Measurements from ENCODE around the gene SLC25A40. TPM values are rescaled to one million over a fixed set of nuclear protein-coding genes. Genes with fewer than 3 reads are reported as not detected.
A peak's percentile ranks its signal among the peaks of the same experiment; 100 is the strongest.
"Not testable (repeated sequence)": the region's sequence is repeated elsewhere in the genome, so short reads cannot be mapped to it uniquely, and the experiment has no call there.

SLC25A40 gene
- total and polyA plus RNA-seq, 4 experiments from 2014 or later, result 14.6 to 29.8 (median 21.8) TPM

- Histone ChIP-seq H3K4me3 (ENCODE audit: low read length in 2 of 2) (no peak overlapping the region), H3K27me3 (ENCODE audit: insufficient read depth, low read length) (no peaks in the 10 kb centered on the region), H3K36me3 (ENCODE audit: insufficient read depth, low read length) (no peaks in the 10 kb centered on the region), H3K27ac (ENCODE audit: low read depth, low read length) (no peak overlapping the region), H3K9me3 (ENCODE audit: control insufficient read depth in 1 of 2, low read length in 2 of 2) (no peaks in the 10 kb centered on the region), H3K4me1 (ENCODE audit: insufficient read depth, low read length) (peaks cover 19% of the 10 kb centered on the region)
- H3K27ac Mint-ChIP-seq, result no peak overlapping the region
- intact Hi-C loops (cut with micrococcal nuclease), result no loop called here
- peaks cover 46 to 50% of the 10 kb centered on the region in 2 donors for H3K36me3 Mint-ChIP-seq
- no peak for DNase-seq
- CTCF ChIA-PET (ENCODE audit: partially characterized antibody), result interaction anchor here (1.0 kb wide), 1 partner anchor 46 kb away, joined by 3 read pairs; no protein-coding TSS in a partner anchor
- POLR2A ChIA-PET (ENCODE audit: partially characterized antibody), result no interaction called here
- H3K4me1 Mint-ChIP-seq, result peaks cover 23 to 36% (median 26%) of the 10 kb centered on the region in 4 donors
- H3K9me3 Mint-ChIP-seq, result peaks cover 0 to 18% (median 7%) of the 10 kb centered on the region in 8 donors
- H3K27me3 Mint-ChIP-seq, result no peaks in the 10 kb centered on the region
- H3K4me3 Mint-ChIP-seq, result peak overlapping the region in 1 of 8 donors; percentile 2
Measured at GRCh38 chr7:87872346-87872745, 3.8 kb downstream of the SLC25A40 start.

GRCh38 chr7:87870471-87870870, 5.7 kb downstream of the SLC25A40 start:
- POLR2A ChIA-PET (ENCODE audit: partially characterized antibody), result no interaction called here
- H3K4me3 Mint-ChIP-seq, result no peak overlapping the region
- DNase-seq, result no peak
- peaks cover 0 to 12% of the 10 kb centered on the region in 2 donors for H3K9me3 ChIP-seq (ENCODE audit: control insufficient read depth in 1 of 2, low read length in 2 of 2)
- intact Hi-C loops (cut with micrococcal nuclease), result no loop called here
- H3K27me3 ChIP-seq (ENCODE audit: insufficient read depth, low read length), result no peaks in the 10 kb centered on the region
- no peaks in the 10 kb centered on the region for H3K36me3 ChIP-seq (ENCODE audit: insufficient read depth, low read length)
- no peak overlapping the region for H3K27ac Mint-ChIP-seq
- no peaks in the 10 kb centered on the region for H3K27me3 Mint-ChIP-seq
- peaks cover 19% of the 10 kb centered on the region for H3K4me1 ChIP-seq (ENCODE audit: insufficient read depth, low read length)
- H3K36me3 Mint-ChIP-seq, result peaks cover 55 to 68% of the 10 kb centered on the region in 2 donors
- no peak overlapping the region for H3K4me3 ChIP-seq (ENCODE audit: low read length in 2 of 2)
- CTCF ChIA-PET (ENCODE audit: partially characterized antibody), result interaction anchor here (1.5 to 1.6 kb wide), 2 partner anchors 16 to 73 kb away, joined by 4 to 6 read pairs; no protein-coding TSS in a partner anchor
- H3K9me3 Mint-ChIP-seq, result peaks cover 0 to 36% (median 21%) of the 10 kb centered on the region in 8 donors
- H3K27ac ChIP-seq (ENCODE audit: low read depth, low read length), result no peak overlapping the region
- peaks cover 23 to 35% (median 26%) of the 10 kb centered on the region in 4 donors for H3K4me1 Mint-ChIP-seq

- H3K36me3 ChIP-seq (ENCODE audit: insufficient read depth, low read length); H3K4me1 ChIP-seq (ENCODE audit: insufficient read depth, low read length); POLR2A ChIA-PET (ENCODE audit: partially characterized antibody); DNase-seq; intact Hi-C loops (cut with micrococcal nuclease); H3K27me3 Mint-ChIP-seq; H3K4me3 ChIP-seq (ENCODE audit: low read length in 2 of 2); H3K27me3 ChIP-seq (ENCODE audit: insufficient read depth, low read length); H3K27ac ChIP-seq (ENCODE audit: low read depth, low read length): not testable (repeated sequence)
- H3K27ac Mint-ChIP-seq, result peak overlapping the region in 2 of 7 donors; percentile 10 to 46
- H3K9me3 ChIP-seq (ENCODE audit: control insufficient read depth in 1 of 2, low read length in 2 of 2), result peaks cover 0 to 12% of the 10 kb centered on the region in 2 donors
- peaks cover 5 to 13% (median 6%) of the 10 kb centered on the region in 4 donors for H3K4me1 Mint-ChIP-seq
- peaks cover 0 to 36% (median 18%) of the 10 kb centered on the region in 8 donors for H3K9me3 Mint-ChIP-seq
- H3K4me3 Mint-ChIP-seq, result peak overlapping the region in 1 of 8 donors; percentile 22
- CTCF ChIA-PET (ENCODE audit: partially characterized antibody), result interaction anchor here (1.5 kb wide), 1 partner anchor 21 kb away, joined by 4 read pairs; no protein-coding TSS in a partner anchor
- peaks cover 47 to 68% of the 10 kb centered on the region in 2 donors for H3K36me3 Mint-ChIP-seq
Measured at GRCh38 chr7:87866533-87866932, 9.6 kb downstream of the SLC25A40 start.

- Histone ChIP-seq H3K27me3 (ENCODE audit: insufficient read depth, low read length) (no peaks in the 10 kb centered on the region), H3K27ac (ENCODE audit: low read depth, low read length) (no peak overlapping the region), H3K9me3 (ENCODE audit: control insufficient read depth in 1 of 2, low read length in 2 of 2) (peaks cover 0 to 12% of the 10 kb centered on the region in 2 donors), H3K36me3 (ENCODE audit: insufficient read depth, low read length) (no peaks in the 10 kb centered on the region), H3K4me1 (ENCODE audit: insufficient read depth, low read length) (no peaks in the 10 kb centered on the region), H3K4me3 (ENCODE audit: low read length in 2 of 2) (no peak overlapping the region)
- peaks cover 5 to 13% (median 6%) of the 10 kb centered on the region in 4 donors for H3K4me1 Mint-ChIP-seq
- H3K9me3 Mint-ChIP-seq, result peaks cover 0 to 34% (median 18%) of the 10 kb centered on the region in 8 donors
- H3K4me3 Mint-ChIP-seq, result peak overlapping the region in 1 of 8 donors; percentile 22
- intact Hi-C loops (cut with micrococcal nuclease), result no loop called here
- peak overlapping the region in 1 of 7 donors; percentile 46 for H3K27ac Mint-ChIP-seq
- H3K36me3 Mint-ChIP-seq, result peaks cover 44 to 64% of the 10 kb centered on the region in 2 donors
- no peaks in the 10 kb centered on the region for H3K27me3 Mint-ChIP-seq
- DNase-seq, result no peak
- POLR2A ChIA-PET (ENCODE audit: partially characterized antibody), result no interaction called here
- CTCF ChIA-PET (ENCODE audit: partially characterized antibody), result interaction anchor here (1.5 kb wide), 1 partner anchor 21 kb away, joined by 4 read pairs; no protein-coding TSS in a partner anchor
Measured at GRCh38 chr7:87866089-87866488, 10.1 kb downstream of the SLC25A40 start.

- Mint-ChIP-seq H3K4me1 (peaks cover 5 to 11% (median 7%) of the 10 kb centered on the region in 4 donors), H3K27me3 (no peaks in the 10 kb centered on the region), H3K36me3 (peaks cover 28 to 34% of the 10 kb centered on the region in 2 donors), H3K27ac (peak overlapping the region in 4 of 7 donors; percentile 17 to 69 (median 49)), H3K9me3 (no peaks in the 10 kb centered on the region), H3K4me3 (no peak overlapping the region)
- ChIA-PET POLR2A (ENCODE audit: partially characterized antibody) (no interaction called here), CTCF (ENCODE audit: partially characterized antibody) (no interaction called here)
- peaks cover 15% of the 10 kb centered on the region for H3K36me3 ChIP-seq (ENCODE audit: insufficient read depth, low read length)
- no peaks in the 10 kb centered on the region for H3K27me3 ChIP-seq (ENCODE audit: insufficient read depth, low read length)
- H3K27ac ChIP-seq (ENCODE audit: low read depth, low read length), result no peak overlapping the region
- peaks cover under 1% of the 10 kb centered on the region for H3K4me1 ChIP-seq (ENCODE audit: insufficient read depth, low read length)
- H3K4me3 ChIP-seq (ENCODE audit: low read length in 2 of 2), result no peak overlapping the region
- no peaks in the 10 kb centered on the region for H3K9me3 ChIP-seq (ENCODE audit: control insufficient read depth in 1 of 2, low read length in 2 of 2)
- intact Hi-C loops (cut with micrococcal nuclease), result no loop called here
- DNase-seq, result no peak
Measured at GRCh38 chr7:87858417-87859100, 17.6 kb downstream of the SLC25A40 start.

GRCh38 chr7:87853237-87853864, 22.8 kb downstream of the SLC25A40 start:
- H3K36me3 ChIP-seq (ENCODE audit: insufficient read depth, low read length), result peaks cover 18% of the 10 kb centered on the region
- POLR2A ChIA-PET (ENCODE audit: partially characterized antibody), result no interaction called here
- intact Hi-C loops (cut with micrococcal nuclease), result loop anchor here (2.0 kb wide), 1 partner anchor 23 kb away; the partner anchor contains the start of genes DBF4 and SLC25A40
- Mint-ChIP-seq H3K4me3 (no peak overlapping the region), H3K27me3 (no peaks in the 10 kb centered on the region), H3K27ac (no peak overlapping the region), H3K9me3 (no peaks in the 10 kb centered on the region), H3K4me1 (peaks cover 0 to 11% (median 3%) of the 10 kb centered on the region in 4 donors), H3K36me3 (peaks cover 40 to 41% of the 10 kb centered on the region in 2 donors)
- no peak overlapping the region for H3K27ac ChIP-seq (ENCODE audit: low read depth, low read length)
- H3K27me3 ChIP-seq (ENCODE audit: insufficient read depth, low read length), result no peaks in the 10 kb centered on the region
- CTCF ChIA-PET (ENCODE audit: partially characterized antibody), result no interaction called here
- no peak overlapping the region for H3K4me3 ChIP-seq (ENCODE audit: low read length in 2 of 2)
- no peak for DNase-seq
- no peaks in the 10 kb centered on the region for H3K9me3 ChIP-seq (ENCODE audit: control insufficient read depth in 1 of 2, low read length in 2 of 2)
- H3K4me1 ChIP-seq (ENCODE audit: insufficient read depth, low read length), result peaks cover 8% of the 10 kb centered on the region

GRCh38 chr7:87852306-87852705, 23.9 kb downstream of the SLC25A40 start:
- peaks cover 8% of the 10 kb centered on the region for H3K36me3 ChIP-seq (ENCODE audit: insufficient read depth, low read length)
- intact Hi-C loops (cut with micrococcal nuclease), result loop anchor here (2.0 kb wide), 1 partner anchor 24 kb away; the partner anchor contains the start of genes DBF4 and SLC25A40
- ChIA-PET POLR2A (ENCODE audit: partially characterized antibody) (no interaction called here), CTCF (ENCODE audit: partially characterized antibody) (no interaction called here)
- no peak overlapping the region for H3K27ac Mint-ChIP-seq
- no peak overlapping the region for H3K4me3 ChIP-seq (ENCODE audit: low read length in 2 of 2)
- no peak for DNase-seq
- H3K4me3 Mint-ChIP-seq, result no peak overlapping the region
- no peaks in the 10 kb centered on the region for H3K9me3 ChIP-seq (ENCODE audit: control insufficient read depth in 1 of 2, low read length in 2 of 2)
- peaks cover 31 to 33% of the 10 kb centered on the region in 2 donors for H3K36me3 Mint-ChIP-seq
- H3K4me1 ChIP-seq (ENCODE audit: insufficient read depth, low read length), result peaks cover 8% of the 10 kb centered on the region
- H3K9me3 Mint-ChIP-seq, result no peaks in the 10 kb centered on the region
- H3K27me3 Mint-ChIP-seq, result no peaks in the 10 kb centered on the region
- no peaks in the 10 kb centered on the region for H3K27me3 ChIP-seq (ENCODE audit: insufficient read depth, low read length)
- peaks cover 0 to 11% (median 3%) of the 10 kb centered on the region in 4 donors for H3K4me1 Mint-ChIP-seq
- H3K27ac ChIP-seq (ENCODE audit: low read depth, low read length), result no peak overlapping the region

All from CD4-positive, alpha-beta memory T cell (primary cell).